Measurements from ENCODE around the gene KRTAP10-5. TPM values are rescaled to one million over a fixed set of nuclear protein-coding genes. Genes with fewer than 3 reads are reported as not detected.
"Not testable (repeated sequence)": the region's sequence is repeated elsewhere in the genome, so short reads cannot be mapped to it uniquely, and the experiment has no call there.

The KRTAP10-5 gene
- not detected for total RNA-seq

- DNase-seq = not testable (repeated sequence)
Measured at GRCh38 chr21:44580231-44580821, at the start of gene KRTAP10-5. Gene KRTAP10-5, minus strand, starts transcription at chr21:44580604. Its CDS starts 26 bp downstream, at chr21:44580578.

- DNase-seq = no peak
Measured at GRCh38 chr21:44628707-44629391, 48.4 kb upstream of the KRTAP10-5 start.

GRCh38 chr21:44627831-44628233 is 47.4 kb upstream of the KRTAP10-5 start:
- not testable (repeated sequence) for DNase-seq

- not testable (repeated sequence) for DNase-seq
Measured at GRCh38 chr21:44627181-44627822, 46.9 kb upstream of the KRTAP10-5 start.

GRCh38 chr21:44626673-44627143 is 46.3 kb upstream of the KRTAP10-5 start, which contains the start of gene KRTAP10-9:
Gene KRTAP10-9, plus strand, starts transcription at chr21:44627093. Its CDS starts 79 bp downstream, at chr21:44627172.
- no peak for DNase-seq

- no peak for DNase-seq
Measured at GRCh38 chr21:44626262-44626661, 45.9 kb upstream of the KRTAP10-5 start.

GRCh38 chr21:44625756-44626155 is 45.4 kb upstream of the KRTAP10-5 start:
- no peak for DNase-seq

- no peak for DNase-seq
Measured at GRCh38 chr21:44623575-44623974, 43.2 kb upstream of the KRTAP10-5 start.

- DNase-seq = no peak
Measured at GRCh38 chr21:44619886-44620285, 39.5 kb upstream of the KRTAP10-5 start.

GRCh38 chr21:44618909-44619308 is 38.5 kb upstream of the KRTAP10-5 start:
- DNase-seq = no peak

GRCh38 chr21:44618504-44618903 is 38.1 kb upstream of the KRTAP10-5 start:
- no peak for DNase-seq

GRCh38 chr21:44617071-44617501 is 36.7 kb upstream of the KRTAP10-5 start:
- DNase-seq = no peak

- DNase-seq = no peak
Measured at GRCh38 chr21:44616591-44616926, 36.2 kb upstream of the KRTAP10-5 start.

- no peak for DNase-seq
Measured at GRCh38 chr21:44615911-44616590, 35.6 kb upstream of the KRTAP10-5 start.

- no peak for DNase-seq
Measured at GRCh38 chr21:44615466-44615865, 35.1 kb upstream of the KRTAP10-5 start.

- no peak for DNase-seq
Measured at GRCh38 chr21:44614961-44615391, 34.6 kb upstream of the KRTAP10-5 start.

GRCh38 chr21:44614161-44614631 is 33.8 kb upstream of the KRTAP10-5 start:
- no peak for DNase-seq

- no peak for DNase-seq
Measured at GRCh38 chr21:44613386-44614155, 33.2 kb upstream of the KRTAP10-5 start.

GRCh38 chr21:44612669-44613229 is 32.3 kb upstream of the KRTAP10-5 start:
- no peak for DNase-seq

GRCh38 chr21:44612029-44612486 is 31.7 kb upstream of the KRTAP10-5 start, which contains the start of gene KRTAP10-8:
Gene KRTAP10-8, plus strand, starts transcription at chr21:44612079. Its CDS starts 22 bp downstream, at chr21:44612101.
- no peak for DNase-seq

GRCh38 chr21:44611551-44611950 is 31.1 kb upstream of the KRTAP10-5 start:
- DNase-seq = no peak

All from skin of body (tissue), 2 donors.